Effector memory CD4-positive, alpha-beta T cell (primary cell): ENCODE data around the gene PPM1F.
"Not testable (repeated sequence)": the region's sequence is repeated elsewhere in the genome, so short reads cannot be mapped to it uniquely, and the experiment has no call there.

Experiments used
- DNase-seq, 3 donors: peaks; one replicate each; pipeline ENCODE4 v3.0.0-alpha.2; 2020
- H3K27ac ChIP-seq: 2 replicates; pipeline ENCODE4 v1.7.0; 2013; ENCODE audit warnings: mild to moderate bottlenecking, low read length, moderate library complexity; ENCODE audit not compliant: insufficient read depth, poor library complexity, severe bottlenecking
- H3K27me3 ChIP-seq: replicated peaks from 2 replicates; pipeline ENCODE4 v1.7.0; 2013; ENCODE audit warnings: mild to moderate bottlenecking, low read length; ENCODE audit not compliant: insufficient read depth, control insufficient read depth, poor library complexity, severe bottlenecking
- H3K36me3 ChIP-seq: 2 replicates; pipeline ENCODE4 v1.7.0; 2013; ENCODE audit warnings: mild to moderate bottlenecking, low read length, moderate library complexity; ENCODE audit not compliant: control insufficient read depth, insufficient read depth
- H3K4me1 ChIP-seq: 2 replicates; pipeline ENCODE4 v1.7.0; 2013; ENCODE audit warnings: low read length, mild to moderate bottlenecking; ENCODE audit not compliant: control insufficient read depth, insufficient read depth, poor library complexity, severe bottlenecking
- H3K4me3 ChIP-seq: 2 replicates; pipeline ENCODE4 v1.7.0; 2013; ENCODE audit warnings: low read length, low read depth, mild to moderate bottlenecking; ENCODE audit not compliant: insufficient read depth, poor library complexity, severe bottlenecking
- H3K9me3 ChIP-seq: 2 replicates; pipeline ENCODE4 v1.7.0; 2013; ENCODE audit warnings: mild to moderate bottlenecking, low read length, moderate library complexity; ENCODE audit not compliant: control insufficient read depth

PPM1F gene

DNA sequence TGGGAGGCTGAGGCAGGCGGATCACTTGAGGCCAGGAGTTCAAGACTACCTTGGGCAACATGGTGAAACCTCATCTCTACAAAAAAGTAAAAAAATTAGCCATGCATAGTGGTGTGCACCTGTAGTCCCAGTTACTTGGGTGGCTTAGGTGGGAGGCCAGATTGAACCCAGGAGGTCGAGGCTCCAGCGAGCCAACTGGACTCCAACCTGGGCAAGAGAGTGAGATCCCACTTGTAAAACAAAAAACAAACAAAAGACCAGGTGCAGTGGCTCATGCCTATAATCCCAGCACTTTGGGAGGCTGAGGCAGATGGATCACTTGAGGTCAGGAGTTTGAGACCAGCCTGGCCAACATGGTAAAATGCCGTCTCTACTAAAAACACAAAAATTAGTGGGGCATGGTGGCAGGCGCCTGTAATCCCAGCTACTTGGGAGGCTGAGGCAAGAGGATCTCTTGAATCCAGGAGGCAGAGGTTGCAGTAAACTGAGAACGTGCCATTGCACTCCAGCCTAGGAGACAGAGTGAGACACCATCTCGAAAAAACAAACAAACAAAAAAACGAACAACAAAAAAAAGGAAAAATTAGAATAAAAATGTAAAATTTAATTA is 38.5 kb downstream of the PPM1F start:
- not testable (repeated sequence) for H3K9me3 ChIP-seq, H3K27ac ChIP-seq

DNA sequence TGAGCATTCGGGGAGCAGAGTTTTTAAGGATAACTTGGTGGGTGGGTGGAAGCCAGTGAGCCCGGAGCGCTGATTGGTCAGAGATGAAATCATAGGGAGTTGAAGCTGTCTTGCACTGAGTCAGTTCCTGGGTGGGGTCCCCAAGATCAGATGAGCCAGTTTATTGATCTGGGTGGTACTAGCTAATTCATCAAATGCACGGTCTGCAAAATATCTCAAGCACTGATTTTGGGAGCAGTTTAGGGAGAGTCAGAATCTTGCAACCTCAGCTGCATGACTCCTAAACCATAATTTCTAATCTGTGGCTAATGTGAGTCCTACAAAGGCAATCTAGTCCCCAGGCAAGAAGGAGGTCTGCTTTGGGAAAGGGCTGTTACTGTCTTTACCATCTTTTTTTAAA is 42.3 kb downstream of the PPM1F start:
- not testable (repeated sequence) for H3K4me3 ChIP-seq, H3K36me3 ChIP-seq, DNase-seq, H3K4me1 ChIP-seq, H3K27me3 ChIP-seq, H3K9me3 ChIP-seq, H3K27ac ChIP-seq

More for the DNA sequence above, 38.5 kb downstream of the PPM1F start:
- not testable (repeated sequence) for H3K4me1 ChIP-seq, H3K4me3 ChIP-seq, DNase-seq, H3K27me3 ChIP-seq, H3K36me3 ChIP-seq

GRCh38 chr22:21909871-21910270 is 42.8 kb downstream of the PPM1F start:
- Histone ChIP-seq H3K36me3 (no peaks in the 10 kb centered on the region), H3K4me1 (no peaks in the 10 kb centered on the region), H3K27me3 (no peaks in the 10 kb centered on the region), H3K4me3 (no peak overlapping the region), H3K9me3 (no peaks in the 10 kb centered on the region), H3K27ac (no peak overlapping the region)
- DNase-seq: no peak

DNA sequence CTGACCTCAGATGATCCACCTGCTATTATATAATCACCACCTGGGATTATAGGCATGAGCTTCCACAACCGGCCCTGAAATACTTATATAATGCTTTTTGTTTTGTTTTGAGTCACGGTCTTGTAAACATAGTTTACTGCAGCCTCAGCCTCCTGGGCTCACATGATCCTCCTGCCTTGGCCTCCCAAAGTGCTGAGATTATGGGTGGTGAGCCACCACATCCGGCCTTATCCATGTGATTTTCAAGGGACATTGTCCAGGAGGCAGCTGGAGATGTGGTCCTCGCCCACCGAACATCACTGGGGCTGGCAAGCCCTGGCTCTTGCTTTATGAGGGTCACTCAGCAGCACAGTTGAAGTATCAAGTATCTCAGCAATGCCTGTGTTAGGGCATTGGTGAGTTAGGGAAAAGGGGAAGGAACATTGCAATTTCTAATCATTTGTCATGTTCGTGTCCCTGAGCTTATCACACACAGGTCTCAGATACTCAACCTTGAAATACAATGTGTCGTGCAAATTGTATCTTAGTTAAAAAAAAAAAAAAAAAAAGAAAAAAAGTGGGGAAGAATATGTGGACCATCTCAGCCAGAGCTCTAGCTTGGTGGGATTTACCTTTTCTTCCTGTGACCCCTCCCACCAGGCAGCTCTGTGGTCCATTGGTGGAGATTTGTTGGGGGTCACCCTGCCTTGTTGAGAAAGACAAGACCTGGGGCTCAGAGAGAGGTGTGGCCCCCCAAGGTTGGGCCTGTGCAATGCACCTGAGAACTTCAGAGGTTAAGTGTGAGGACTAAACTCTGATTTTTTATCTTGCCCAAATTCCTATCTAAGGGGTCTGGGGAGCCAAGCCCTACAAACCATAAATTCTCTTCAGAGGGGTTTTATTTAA is 44.8 kb downstream of the PPM1F start:
- Histone ChIP-seq H3K36me3 (no peaks in the 10 kb centered on the region), H3K4me3 (no peak overlapping the region), H3K27me3 (no peaks in the 10 kb centered on the region), H3K27ac (no peak overlapping the region), H3K4me1 (no peaks in the 10 kb centered on the region), H3K9me3 (no peaks in the 10 kb centered on the region)
- no peak for DNase-seq

- DNase-seq, H3K27ac ChIP-seq, H3K4me3 ChIP-seq, H3K4me1 ChIP-seq, H3K27me3 ChIP-seq, H3K9me3 ChIP-seq, H3K36me3 ChIP-seq: not testable (repeated sequence)
These were observed 47.4 kb downstream of the PPM1F start for GRCh38 chr22:21905234-21905633.

GRCh38 chr22:21904250-21904789 is 48.3 kb downstream of the PPM1F start:
- Histone ChIP-seq H3K36me3 (no peaks in the 10 kb centered on the region), H3K9me3 (no peaks in the 10 kb centered on the region), H3K27ac (no peak overlapping the region), H3K27me3 (no peaks in the 10 kb centered on the region), H3K4me3 (no peak overlapping the region), H3K4me1 (no peaks in the 10 kb centered on the region)
- DNase-seq: no peak

GRCh38 chr22:21903283-21903682 is 49.4 kb downstream of the PPM1F start:
- H3K27ac ChIP-seq: no peak overlapping the region
- no peaks in the 10 kb centered on the region for H3K36me3 ChIP-seq

GRCh38 chr22:21902296-21903087 is 50.2 kb downstream of the PPM1F start:
- Histone ChIP-seq H3K27ac (no peak overlapping the region), H3K4me1 (no peaks in the 10 kb centered on the region), H3K4me3 (no peak overlapping the region), H3K36me3 (no peaks in the 10 kb centered on the region), H3K27me3 (no peaks in the 10 kb centered on the region), H3K9me3 (no peaks in the 10 kb centered on the region)
- no peak for DNase-seq

More at GRCh38 chr22:21903283-21903682, 49.4 kb downstream of the PPM1F start:
- H3K9me3 ChIP-seq: no peaks in the 10 kb centered on the region
- no peak for DNase-seq
- no peak overlapping the region for H3K4me3 ChIP-seq
- H3K27me3 ChIP-seq: no peaks in the 10 kb centered on the region
- no peaks in the 10 kb centered on the region for H3K4me1 ChIP-seq

GRCh38 chr22:21898354-21898896 is 54.2 kb downstream of the PPM1F start:
- H3K4me3 ChIP-seq: no peak overlapping the region
- no peak for DNase-seq
- no peak overlapping the region for H3K27ac ChIP-seq
- H3K9me3 ChIP-seq: no peaks in the 10 kb centered on the region
- no peaks in the 10 kb centered on the region for H3K4me1 ChIP-seq
- H3K27me3 ChIP-seq: no peaks in the 10 kb centered on the region
- H3K36me3 ChIP-seq: no peaks in the 10 kb centered on the region
